Measurements from ENCODE around the gene FAM131C. TPM values are rescaled to one million over a fixed set of nuclear protein-coding genes. Genes with fewer than 3 reads are reported as not detected.

The FAM131C gene
- total and polyA plus RNA-seq, 10 of the 15 experiments (the other 5 are each of a cell fraction or from before 2014, with no cell fraction given): 0.03 TPM; not detected in 9

DNA sequence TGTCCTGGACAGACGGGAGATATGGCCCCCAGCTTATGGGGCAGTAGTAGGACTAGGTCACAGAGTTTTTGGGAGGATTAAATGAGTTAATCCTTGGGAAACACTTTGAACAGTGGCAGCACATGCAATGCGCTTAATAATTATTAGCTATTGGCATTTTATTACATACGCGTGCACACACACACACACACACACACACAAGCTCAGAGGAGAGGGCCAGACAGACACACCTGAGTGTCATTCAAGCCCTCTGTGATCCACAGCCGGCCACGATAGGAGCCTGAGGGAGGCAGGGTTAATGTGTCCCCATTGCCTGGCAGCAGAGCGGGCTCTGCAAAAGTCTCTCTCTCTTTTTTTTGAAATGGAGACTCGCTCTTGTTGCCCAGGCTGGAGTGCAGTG lies 44.5 kb upstream of the FAM131C start:
- H2AFZ ChIP-seq (ENCODE audit: control insufficient read depth, low read depth, low read length): no peak overlapping the region
- H3K27me3 ChIP-seq (replicated peaks in 1 of 2; ENCODE audit: control insufficient read depth in 2 of 2, insufficient read depth in 2 of 2, low read length in 1 of 2): no peaks in the 10 kb centered on the region; a peak in 1 of 4 replicates
- ATAC-seq: no peak
- intact Hi-C loops (cut with micrococcal nuclease; ENCODE audit: unreplicated experiment) (no loop called here), in situ Hi-C loops (cut with MboI) (no loop called here)
- no peak overlapping the region for H3K27ac ChIP-seq (ENCODE audit: control insufficient read depth, insufficient read depth)
- H3K9ac ChIP-seq (ENCODE audit: control insufficient read depth, insufficient read depth, low read length): no peak overlapping the region
- no peaks in the 10 kb centered on the region for H3K36me3 ChIP-seq (ENCODE audit: control insufficient read depth in 2 of 2, insufficient read depth in 2 of 2, low read length in 1 of 2)
- RAD21 ChIA-PET (ENCODE audit: unreplicated experiment): interaction anchor here (1.3 kb wide), 1 partner anchor 34 kb away, joined by 4 read pairs; no protein-coding TSS in a partner anchor
- 56% methylated on average over 8 of the region's 8 CpGs for WGBS (ENCODE audit: insufficient coverage, insufficient replicate concordance, low lambda C conversion rate, missing lambda C conversion rate)
- H3K4me2 ChIP-seq (ENCODE audit: control insufficient read depth, insufficient read depth): no peak overlapping the region
- H4K20me1 ChIP-seq (ENCODE audit: control insufficient read depth, insufficient read depth): no peaks in the 10 kb centered on the region
- TF ChIP-seq NFYA (IDR thresholded peaks at IDR 0.05; ENCODE audit: borderline replicate concordance, low read depth, low read length) (no peak), HDAC2 (IDR thresholded peaks at IDR 0.05) (no peak), PAX8 (IDR thresholded peaks at IDR 0.05) (no peak), HSF1 (IDR thresholded peaks at IDR 0.05; ENCODE audit: low read depth, low read length) (no peak), BACH1 (IDR thresholded peaks at IDR 0.05; ENCODE audit: borderline replicate concordance) (no peak), SUPT20H (IDR thresholded peaks at IDR 0.05; ENCODE audit: borderline replicate concordance, control insufficient read depth, low read depth, low read length) (no peak), CEBPB (IDR thresholded peaks at IDR 0.05; ENCODE audit: borderline replicate concordance in 1 of 2, low read depth in 2 of 2, low read length in 2 of 2) (no peak), ZNF207 (IDR thresholded peaks at IDR 0.05; ENCODE audit: borderline replicate concordance) (no peak), CBFB (IDR thresholded peaks at IDR 0.05; ENCODE audit: low read depth) (no peak), YY1 (IDR thresholded peaks at IDR 0.05; ENCODE audit: low read depth, low read length) (no peak)
- TF ChIP-seq, protein P1, sequence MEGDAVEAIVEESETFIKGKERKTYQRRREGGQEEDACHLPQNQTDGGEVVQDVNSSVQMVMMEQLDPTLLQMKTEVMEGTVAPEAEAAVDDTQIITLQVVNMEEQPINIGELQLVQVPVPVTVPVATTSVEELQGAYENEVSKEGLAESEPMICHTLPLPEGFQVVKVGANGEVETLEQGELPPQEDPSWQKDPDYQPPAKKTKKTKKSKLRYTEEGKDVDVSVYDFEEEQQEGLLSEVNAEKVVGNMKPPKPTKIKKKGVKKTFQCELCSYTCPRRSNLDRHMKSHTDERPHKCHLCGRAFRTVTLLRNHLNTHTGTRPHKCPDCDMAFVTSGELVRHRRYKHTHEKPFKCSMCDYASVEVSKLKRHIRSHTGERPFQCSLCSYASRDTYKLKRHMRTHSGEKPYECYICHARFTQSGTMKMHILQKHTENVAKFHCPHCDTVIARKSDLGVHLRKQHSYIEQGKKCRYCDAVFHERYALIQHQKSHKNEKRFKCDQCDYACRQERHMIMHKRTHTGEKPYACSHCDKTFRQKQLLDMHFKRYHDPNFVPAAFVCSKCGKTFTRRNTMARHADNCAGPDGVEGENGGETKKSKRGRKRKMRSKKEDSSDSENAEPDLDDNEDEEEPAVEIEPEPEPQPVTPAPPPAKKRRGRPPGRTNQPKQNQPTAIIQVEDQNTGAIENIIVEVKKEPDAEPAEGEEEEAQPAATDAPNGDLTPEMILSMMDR (IDR thresholded peaks at IDR 0.05 in 2 of 3, conservative IDR thresholded peaks at IDR 0.05 in 1 of 3; ENCODE audit: control insufficient read depth in 2 of 3, extremely low read depth in 1 of 3, insufficient read depth in 1 of 3, low read depth in 3 of 3, low read length in 3 of 3): no peak
- SMC1A ChIA-PET (ENCODE audit: uncharacterized antibody, unreplicated experiment): interaction anchor here (0.7 to 1.3 kb wide), 3 partner anchors 37 to 69 kb away, joined by 3 to 5 read pairs (median 3); no protein-coding TSS in a partner anchor
- CTCF ChIA-PET: interaction anchor here (0.5 to 1.1 kb wide), 3 partner anchors 39 to 71 kb away, joined by 3 read pairs; no protein-coding TSS in a partner anchor
- H3K4me1 ChIP-seq (ENCODE audit: control insufficient read depth, insufficient read depth, low read length): no peaks in the 10 kb centered on the region; the same call in 1 of the 2 replicates
- no peak for DNase-seq (ENCODE audit: low read depth, low spot score)
- no TSS peak for BruUV-seq (replicated peaks)
- H3K9me3 ChIP-seq (replicated peaks; ENCODE audit: control insufficient read depth, insufficient read depth, low read length): no peaks in the 10 kb centered on the region
- POLR2A ChIA-PET: no interaction called here
- H3K4me3 ChIP-seq: no peak overlapping the region
- FAIRE-seq: no peak
- H3K79me2 ChIP-seq (ENCODE audit: control insufficient read depth, insufficient read depth, low read length): no peaks in the 10 kb centered on the region

All from GM12878 (cell line).